ENCODE data around the gene NTM.

GRCh38 chr11:131495423-131495822, 125.0 kb downstream of the NTM start:
- TF ChIP-seq CTCF (IDR thresholded peaks at IDR 0.05): no peak
- no peak for TF ChIP-seq POLR2A (IDR thresholded peaks at IDR 0.05)
